Right cardiac atrium (tissue), 5 donors: ENCODE results near the gene NGB. TPM values are rescaled to one million over a fixed set of nuclear protein-coding genes. Genes with fewer than 3 reads are reported as not detected.

ENCODE experiments used
- ATAC-seq, 2 donors: fragments of 200-7000 bp; cut with Tn5 transposase; one replicate each; pipeline versions ENCODE4 v1.8.0 to v1.9.1; 2020; ENCODE audit warnings: moderate library complexity in 2 of 2, mild to moderate bottlenecking in 1 of 2
- DNase-seq, 3 donors: peaks; one replicate each; pipeline ENCODE4 v3.0.0-alpha.2; 2020
- H3K27ac ChIP-seq: one replicate; pipeline ENCODE4 v1.5.1; 2013; ENCODE audit warnings: mild to moderate bottlenecking, low read length, control low read depth, moderate library complexity
- H3K27me3 ChIP-seq: one replicate; pipeline ENCODE4 v1.6.1; 2013; ENCODE audit not compliant: control insufficient read depth, insufficient read depth
- H3K4me1 ChIP-seq: one replicate; pipeline ENCODE4 v1.6.1; 2013; ENCODE audit warnings: low read length; ENCODE audit not compliant: control insufficient read depth, insufficient read depth
- H3K4me3 ChIP-seq: one replicate; pipeline ENCODE4 v1.5.1; 2013; ENCODE audit warnings: low read length, control low read depth
- H3K9me3 ChIP-seq: one replicate; pipeline ENCODE4 v1.6.1; 2013; ENCODE audit warnings: low read length; ENCODE audit not compliant: control insufficient read depth
- WGBS: extraction: QIAGEN DNeasy Blood & Tissue Kit; methylation state at CpG from one replicate; pipeline ENCODE4 v1.1.7; 2013; 5-methylcytosine and 5-hydroxymethylcytosine counted together
- intact Hi-C, 4 donors: fragments of 100-400 bp; cut with DNase I; formaldehyde crosslinking; loops; one replicate each; pipeline versions ENCODE4 v1.11.0 to v1.14.0; 2022 to 2023
- polyA plus RNA-seq: library from polyadenylated mRNA; stranded (reverse); fragments of 200-250 nt; gene quantifications from one replicate; pipeline ENCODE4 v1.2.3, GENCODE V29; 2013
- total RNA-seq, 4 donors: library from RNA; stranded (reverse); fragmentation: NEBNext Ultra II Directional; extraction: Animal tissue kit (Norgen Biotek cat#: 25700); gene quantifications; one replicate each; pipeline ENCODE4 v1.2.1, GENCODE V29; 2021
- donor health status: healthy with polysubstance abuse.
- donor health status: DM: no; HTN: yes; CAD: no.
- donor health status: DM: no; HTN: no; CAD: no.
- donor health status: DM: no; HTN: yes; CAD: no; lungs with severe emphysema.
- donor health status: DM: yes; HTN: yes; CAD: no.

Gene NGB
- total and polyA plus RNA-seq, 5 donors: not detected

DNA sequence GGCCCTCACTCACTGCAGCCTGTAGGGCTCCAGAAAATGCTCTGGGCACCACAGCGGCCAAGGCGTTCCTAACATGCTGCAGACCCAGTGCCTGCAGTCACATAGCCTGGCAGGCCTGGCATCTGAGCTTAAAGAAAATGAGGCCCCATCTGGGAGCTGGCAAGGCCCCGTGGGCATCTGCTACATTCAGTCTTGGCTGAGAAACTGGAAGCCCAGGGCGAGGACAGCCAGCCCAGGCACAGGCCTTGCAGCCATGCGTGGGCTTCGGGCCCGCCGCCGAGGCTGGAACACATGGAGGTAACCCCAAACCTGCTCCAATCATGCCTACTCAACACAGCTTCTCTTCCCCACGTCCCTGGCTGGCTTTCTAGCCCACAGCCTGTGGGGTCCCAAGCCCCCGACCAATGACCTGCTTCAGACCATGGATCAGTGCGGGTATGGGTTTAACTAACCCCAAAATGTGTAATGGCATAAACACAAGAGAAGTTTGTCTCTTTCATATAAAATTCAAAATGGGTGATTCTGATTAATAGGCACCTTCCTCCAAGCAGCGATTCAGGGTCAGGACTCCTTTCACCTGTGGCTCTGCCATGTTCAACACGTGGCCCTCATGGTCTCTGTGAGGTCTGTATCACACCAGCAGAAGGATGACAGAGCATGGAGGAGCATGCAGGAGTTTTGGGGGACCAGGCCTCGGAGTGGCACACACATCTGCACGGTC lies 6.4 kb downstream of the NGB start:
- Histone ChIP-seq H3K9me3 (peaks cover 8% of the 10 kb centered on the region), H3K27me3 (no peaks in the 10 kb centered on the region), H3K27ac (no peak overlapping the region), H3K4me3 (no peak overlapping the region), H3K4me1 (no peaks in the 10 kb centered on the region)
- WGBS: 79% methylated on average over 16 of the region's 16 CpGs
- DNase-seq (no peak), ATAC-seq (no peak)
- intact Hi-C loops: no loop called here

DNA sequence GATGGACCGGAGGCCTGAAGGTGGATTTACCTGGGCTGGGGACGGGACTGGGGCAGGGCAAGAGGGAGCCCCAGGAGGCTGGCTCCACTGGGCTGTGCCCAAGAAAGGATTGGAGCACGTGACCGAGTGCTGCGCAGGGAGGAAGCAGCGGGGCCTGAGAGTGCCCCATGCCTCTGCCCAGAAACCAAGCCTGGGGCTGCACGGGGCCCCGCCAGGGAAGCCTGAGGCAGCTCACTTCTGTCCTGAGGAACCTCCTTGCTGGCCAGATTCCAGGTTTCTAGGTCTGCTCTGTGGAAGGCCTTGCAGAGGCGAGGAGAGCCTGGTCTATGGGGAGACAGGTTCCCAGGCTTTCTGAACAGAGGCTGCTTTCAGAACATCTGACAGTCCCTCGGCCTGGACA lies 10.4 kb downstream of the NGB start:
- H3K9me3 ChIP-seq: no peaks in the 10 kb centered on the region
- ATAC-seq: no peak
- H3K27me3 ChIP-seq: no peaks in the 10 kb centered on the region
- intact Hi-C loops: no loop called here
- H3K4me1 ChIP-seq: no peaks in the 10 kb centered on the region
- H3K4me3 ChIP-seq: no peak overlapping the region
- 55% methylated on average over 10 of the region's 10 CpGs for WGBS
- no peak for DNase-seq
- no peak overlapping the region for H3K27ac ChIP-seq

DNA sequence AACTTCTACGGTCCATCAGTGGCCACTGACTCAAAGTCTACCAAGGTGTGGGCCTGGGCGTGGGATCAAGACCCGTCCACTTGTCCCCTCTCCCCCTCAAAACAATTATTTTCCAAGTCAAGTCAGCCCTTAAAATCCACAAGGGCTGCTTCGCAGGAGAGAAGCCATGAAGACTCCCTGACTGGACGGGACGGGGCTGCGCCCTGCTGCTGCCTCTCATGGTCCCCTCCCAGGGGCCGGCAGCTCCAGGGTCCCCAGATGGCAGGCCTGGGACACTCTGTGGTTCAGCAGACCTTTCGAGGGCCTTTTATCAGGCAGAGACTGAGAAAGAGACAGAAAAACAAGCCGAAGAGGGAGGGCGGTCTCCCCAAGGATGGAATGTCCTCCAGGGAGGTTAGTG lies 10.8 kb downstream of the NGB start:
- intact Hi-C loops: no loop called here

DNA sequence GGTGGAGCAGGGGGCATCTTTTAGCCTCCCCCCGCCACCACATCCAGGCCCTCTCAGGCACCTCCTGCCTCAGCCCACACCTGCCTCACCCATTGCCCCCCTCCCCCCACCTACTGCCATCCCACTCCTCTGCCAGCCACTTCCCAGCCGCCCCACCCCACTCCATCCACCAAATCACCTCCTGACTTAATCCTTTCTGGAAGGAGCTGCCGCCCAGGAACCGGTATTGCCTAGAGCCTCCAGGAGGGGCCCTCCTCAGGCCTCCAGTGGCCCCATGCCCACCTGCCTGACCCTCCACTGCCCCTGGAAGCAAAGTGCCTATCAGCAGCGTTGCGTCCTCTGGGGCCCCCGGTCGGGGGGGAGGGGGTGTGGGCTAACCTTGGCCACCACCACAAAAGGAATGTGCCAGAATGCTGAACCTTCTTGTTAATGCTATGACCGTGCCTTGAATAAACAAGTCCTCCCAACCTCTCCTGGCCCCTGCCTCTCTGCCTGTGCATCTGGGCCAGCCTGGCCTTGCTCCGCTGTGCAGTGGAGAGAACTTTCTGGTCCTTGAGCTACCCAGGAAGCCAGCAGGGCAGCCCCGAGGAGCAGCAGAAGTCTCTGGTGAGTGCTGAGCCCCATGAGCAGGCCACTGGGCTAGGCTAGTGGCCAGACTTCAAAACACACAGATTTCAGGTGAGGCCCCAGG lies 11.8 kb downstream of the NGB start:
- intact Hi-C loops: no loop called here
- DNase-seq: peak in 1 of 3 donors; percentile 21
- Histone ChIP-seq H3K4me3 (no peak overlapping the region), H3K4me1 (no peaks in the 10 kb centered on the region), H3K27ac (no peak overlapping the region), H3K9me3 (no peaks in the 10 kb centered on the region), H3K27me3 (no peaks in the 10 kb centered on the region)
- WGBS: 59% methylated on average over 11 of the region's 11 CpGs
- no peak for ATAC-seq

More for the DNA sequence above, 10.8 kb downstream of the NGB start:
- DNase-seq (no peak), ATAC-seq (no peak)
- Histone ChIP-seq H3K4me1 (no peaks in the 10 kb centered on the region), H3K4me3 (no peak overlapping the region), H3K27ac (no peak overlapping the region), H3K9me3 (no peaks in the 10 kb centered on the region), H3K27me3 (no peaks in the 10 kb centered on the region)
- WGBS: 76% methylated on average over 11 of the region's 11 CpGs

DNA sequence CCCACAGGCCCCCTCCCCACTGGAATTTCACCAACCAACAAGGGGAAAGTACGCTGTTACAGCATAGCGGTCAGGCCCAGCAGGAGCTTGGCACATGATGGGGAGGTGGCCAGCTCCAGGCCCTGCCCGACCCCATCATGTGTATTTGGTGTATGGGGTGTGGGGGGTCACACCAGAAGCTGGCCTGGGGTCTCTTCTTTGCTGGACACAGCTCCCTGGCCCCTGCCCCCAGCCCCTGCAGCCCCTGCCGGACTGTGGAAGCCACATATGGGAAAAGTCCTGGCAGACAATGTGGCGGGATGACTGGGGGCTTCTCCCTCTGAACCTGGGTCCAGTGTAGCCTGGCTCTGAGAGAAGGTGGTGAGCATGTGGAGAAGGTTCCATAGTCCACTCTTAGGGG lies 12.4 kb downstream of the NGB start:
- 81% methylated on average over 5 of the region's 5 CpGs for WGBS
- Histone ChIP-seq H3K9me3 (no peaks in the 10 kb centered on the region), H3K4me1 (no peaks in the 10 kb centered on the region), H3K4me3 (no peak overlapping the region), H3K27ac (no peak overlapping the region), H3K27me3 (no peaks in the 10 kb centered on the region)
- intact Hi-C loops: no loop called here
- peak in 1 of 3 donors; percentile 10 for DNase-seq
- no peak for ATAC-seq

DNA sequence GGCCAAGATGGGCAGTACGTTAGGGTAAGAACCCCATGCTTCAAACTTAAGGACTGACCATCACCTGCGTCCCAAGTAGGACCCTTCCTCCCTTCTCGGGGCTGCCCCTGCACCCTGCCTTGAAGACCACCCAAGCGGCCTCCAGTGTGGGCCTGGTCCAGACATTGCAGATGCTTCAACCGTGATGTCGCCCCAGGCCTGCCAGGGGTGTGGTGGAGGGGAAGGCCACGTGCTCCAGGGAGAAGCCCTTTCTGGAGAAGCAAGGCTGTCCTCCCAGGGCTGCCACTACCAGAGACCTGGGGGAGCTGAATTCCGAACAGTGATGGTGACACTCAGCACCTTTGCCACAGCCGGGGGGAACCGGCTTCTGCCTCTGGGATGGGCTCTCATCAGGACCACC lies 13.3 kb downstream of the NGB start:
- DNase-seq: no peak
- H3K27ac ChIP-seq: no peak overlapping the region
- 80% methylated on average over 10 of the region's 10 CpGs for WGBS
- H3K4me3 ChIP-seq: no peak overlapping the region
- no peak for ATAC-seq
- H3K27me3 ChIP-seq: no peaks in the 10 kb centered on the region
- intact Hi-C loops: no loop called here
- no peaks in the 10 kb centered on the region for H3K9me3 ChIP-seq
- no peaks in the 10 kb centered on the region for H3K4me1 ChIP-seq

DNA sequence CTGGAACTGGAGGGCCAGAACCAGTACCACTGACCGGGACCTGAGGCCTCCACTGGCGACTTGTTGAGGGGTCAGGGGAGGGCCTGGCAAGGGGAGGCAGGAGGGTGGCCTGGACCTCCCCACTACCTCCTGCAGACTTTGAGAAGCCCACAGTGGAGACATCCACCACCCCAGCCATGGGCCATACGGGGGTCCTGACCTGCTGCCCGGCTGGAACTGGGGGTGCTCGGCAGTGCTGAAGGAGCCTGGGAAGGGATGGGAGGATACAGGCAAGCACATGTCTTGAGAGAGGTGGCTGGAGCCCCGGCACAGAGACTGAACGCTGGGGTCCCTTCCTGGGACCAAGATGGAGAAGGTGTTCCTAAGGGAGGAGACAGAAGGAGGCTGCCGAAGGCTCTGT lies 14.3 kb downstream of the NGB start:
- intact Hi-C loops: no loop called here
- Histone ChIP-seq H3K4me3 (no peak overlapping the region), H3K9me3 (no peaks in the 10 kb centered on the region), H3K4me1 (no peaks in the 10 kb centered on the region), H3K27ac (no peak overlapping the region), H3K27me3 (no peaks in the 10 kb centered on the region)
- peak in 1 of 3 donors; percentile 18 for DNase-seq
- no peak for ATAC-seq
- WGBS: 85% methylated on average over 8 of the region's 8 CpGs

DNA sequence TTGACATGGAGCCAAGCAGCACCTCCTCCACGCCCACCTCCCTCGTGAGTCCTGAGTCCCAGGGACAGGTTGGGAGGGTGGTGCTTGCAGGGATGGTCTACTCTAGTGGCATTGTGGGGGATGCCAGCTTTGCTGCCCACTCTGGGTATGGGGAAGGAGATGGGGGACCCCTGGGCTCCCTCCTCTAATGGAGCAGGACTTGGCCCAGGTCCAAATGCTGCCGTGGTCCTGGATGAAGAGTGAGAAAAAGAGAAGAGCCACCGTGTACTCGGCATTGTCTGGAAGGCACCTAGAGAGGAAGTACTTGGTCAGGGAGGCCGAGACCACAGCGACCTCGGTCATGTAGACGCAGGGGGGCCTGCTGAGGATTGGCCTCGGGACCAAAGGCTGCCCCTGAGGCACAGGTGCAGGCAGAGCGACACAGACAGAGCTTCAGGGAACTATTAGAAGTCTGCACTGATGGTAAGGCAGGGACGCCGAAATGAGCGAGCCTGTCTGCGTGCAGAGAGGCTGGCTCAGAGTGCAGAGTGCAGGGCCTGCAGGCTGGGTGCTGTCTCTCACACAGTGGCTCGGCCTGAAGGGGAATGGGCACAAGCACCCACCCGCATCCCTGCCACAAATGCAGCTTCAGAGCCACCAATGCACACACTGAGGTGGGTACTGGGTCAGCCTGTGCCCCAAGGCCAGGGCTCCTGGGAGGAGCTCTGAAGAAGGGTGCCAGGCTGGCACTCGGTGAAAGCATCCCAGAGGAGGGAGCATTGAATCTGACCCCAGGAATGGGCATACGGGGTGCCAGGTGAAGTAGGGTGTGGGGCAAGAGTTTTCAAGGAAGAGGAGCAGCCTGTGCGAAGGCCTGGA lies 17.4 kb downstream of the NGB start:
- no peaks in the 10 kb centered on the region for H3K27me3 ChIP-seq
- ATAC-seq (no peak), DNase-seq (no peak)
- H3K4me1 ChIP-seq: no peaks in the 10 kb centered on the region
- H3K27ac ChIP-seq: no peak overlapping the region
- intact Hi-C loops: no loop called here
- no peak overlapping the region for H3K4me3 ChIP-seq
- no peaks in the 10 kb centered on the region for H3K9me3 ChIP-seq
- WGBS: 71% methylated on average over 20 of the region's 20 CpGs

DNA sequence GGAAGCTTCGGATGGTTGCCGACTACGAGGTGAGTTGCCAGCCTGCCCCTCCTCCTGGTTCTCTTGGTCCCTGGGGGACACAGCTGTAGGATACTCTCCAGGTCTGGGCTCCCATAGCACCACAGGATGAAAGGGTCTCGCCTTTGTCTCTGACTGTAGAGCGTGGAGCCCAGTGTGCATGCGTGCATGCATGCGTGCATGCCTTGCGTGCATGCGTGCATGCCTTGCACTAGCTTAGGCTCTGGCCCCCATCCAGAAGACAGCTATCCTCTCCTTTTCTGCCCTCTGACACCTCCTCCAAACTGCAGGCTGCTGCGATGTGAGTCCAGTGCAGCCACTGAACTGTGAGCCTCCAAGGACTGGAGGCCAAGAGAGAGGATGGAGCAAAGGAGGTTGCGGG lies 19.1 kb downstream of the NGB start:
- Histone ChIP-seq H3K27ac (no peak overlapping the region), H3K4me3 (no peak overlapping the region), H3K9me3 (no peaks in the 10 kb centered on the region), H3K4me1 (no peaks in the 10 kb centered on the region), H3K27me3 (no peaks in the 10 kb centered on the region)
- intact Hi-C loops: no loop called here
- WGBS: 91% methylated on average over 11 of the region's 11 CpGs
- no peak for ATAC-seq
- DNase-seq: no peak

DNA sequence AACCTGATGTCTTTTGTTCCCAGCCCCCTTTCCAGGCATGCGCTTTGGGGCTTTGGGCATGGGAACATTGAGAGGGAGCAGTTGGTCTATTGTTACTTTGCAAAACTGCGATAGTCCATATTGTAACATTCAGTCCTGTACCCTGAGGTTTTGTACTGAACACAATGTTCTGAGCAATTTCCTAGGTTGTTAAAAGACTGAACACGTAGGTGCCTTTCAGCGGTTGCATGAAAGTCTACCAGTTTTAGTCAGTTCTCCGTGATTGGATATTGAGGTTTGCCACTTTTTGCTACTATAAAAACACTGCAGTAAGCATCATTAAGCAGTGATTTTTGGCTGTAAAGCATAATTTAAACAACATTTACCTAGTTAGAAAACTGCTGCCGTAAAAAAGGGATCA lies 20.1 kb downstream of the NGB start:
- H3K27me3 ChIP-seq: no peaks in the 10 kb centered on the region
- no peak overlapping the region for H3K4me3 ChIP-seq
- no peaks in the 10 kb centered on the region for H3K9me3 ChIP-seq
- no peaks in the 10 kb centered on the region for H3K4me1 ChIP-seq
- no peak overlapping the region for H3K27ac ChIP-seq
- 90% methylated on average over 6 of the region's 6 CpGs for WGBS
- ATAC-seq: no peak
- intact Hi-C loops: no loop called here
- DNase-seq: no peak

DNA sequence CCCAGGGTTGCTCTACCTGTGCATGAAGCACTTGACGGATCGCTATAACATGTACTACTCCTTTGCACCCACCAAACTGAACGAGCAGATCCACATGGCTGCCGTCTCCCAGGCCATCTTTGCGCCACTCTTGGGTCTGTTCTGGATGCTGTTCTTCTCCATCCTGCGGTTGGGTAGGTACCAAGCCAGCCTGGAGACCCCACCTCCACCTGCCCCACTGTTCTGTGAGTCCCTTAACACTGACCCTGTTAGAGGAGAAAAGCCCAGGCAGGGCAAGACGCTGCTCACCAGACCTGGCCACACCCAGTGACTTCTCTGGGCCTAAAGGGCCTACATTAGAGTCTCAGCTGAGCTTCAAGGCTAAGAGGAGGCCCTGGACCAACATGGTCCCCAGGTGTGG lies 21.7 kb downstream of the NGB start:
- no peak overlapping the region for H3K4me3 ChIP-seq
- H3K9me3 ChIP-seq: no peaks in the 10 kb centered on the region
- no peak for ATAC-seq
- 89% methylated on average over 7 of the region's 7 CpGs for WGBS
- DNase-seq: no peak
- no peaks in the 10 kb centered on the region for H3K4me1 ChIP-seq
- H3K27me3 ChIP-seq: no peaks in the 10 kb centered on the region
- H3K27ac ChIP-seq: no peak overlapping the region
- intact Hi-C loops: no loop called here
